Transverse colon (tissue), 4 donors: ENCODE results near the gene ILKAP. TPM values are rescaled to one million over a fixed set of nuclear protein-coding genes. Genes with fewer than 3 reads are reported as not detected.

ENCODE experiments used
- DNase-seq: peaks from one replicate; pipeline ENCODE4 v3.0.0-alpha.2; 2019
- H3K27ac ChIP-seq, 4 donors: fragments of 200-600 bp; sonication (generic); 2 replicates each; pipeline ENCODE4 v1.5.1; 2016 to 2018; ENCODE audit warnings: inconsistent platforms in 4 of 4
- H3K27me3 ChIP-seq: fragments of 200-600 bp; sonication (generic); 2 replicates; pipeline ENCODE4 v1.5.1; 2017; ENCODE audit warnings: inconsistent platforms
- H3K36me3 ChIP-seq, 4 donors: fragments of 200-600 bp; sonication (generic); 2 replicates each; pipeline ENCODE4 v1.5.1; 2017 to 2019; ENCODE audit warnings: inconsistent platforms in 4 of 4
- H3K4me1 ChIP-seq, 4 donors: fragments of 200-600 bp; sonication (generic); 2 replicates each; pipeline ENCODE4 v1.5.1; 2017 to 2020; ENCODE audit warnings: inconsistent platforms in 4 of 4
- H3K4me3 ChIP-seq, 4 donors: fragments of 200-600 bp; sonication (generic); 1 replicate in 1 of 4; 2 replicates in 3 of 4; pipeline versions ENCODE4 v1.5.1 to v1.6.1; 2017 to 2019; ENCODE audit warnings: inconsistent platforms in 4 of 4
- H3K9me3 ChIP-seq, 2 donors: fragments of 200-600 bp; sonication (generic); 2 replicates each; pipeline ENCODE4 v1.5.1; 2017 to 2019; ENCODE audit warnings: inconsistent platforms in 2 of 2
- EP300 ChIP-seq: sonication (generic); formaldehyde crosslinking; IDR thresholded peaks from one replicate; pipeline ENCODE4 v1.6.1; 2017; ENCODE audit warnings: antibody characterized with exemption, low read depth
- POLR2A ChIP-seq: fragments of 450-650 bp; IDR thresholded peaks from one replicate; pipeline ENCODE4 v1.6.1; 2016; ENCODE audit warnings: antibody characterized with exemption, mild to moderate bottlenecking, moderate library complexity
- POLR2AphosphoS5 ChIP-seq, 3 donors: sonication (generic); formaldehyde crosslinking; IDR thresholded peaks; one replicate each; pipeline ENCODE4 v1.6.1; 2016; ENCODE audit warnings: antibody characterized with exemption in 3 of 3
- WGBS, 2 donors: methylation state at CpG; one replicate each; pipeline ENCODE4 v1.1.5; 2018; ENCODE audit warnings: low coverage in 1 of 2; 5-methylcytosine and 5-hydroxymethylcytosine counted together
- in situ Hi-C, 4 donors: fragments of 200-750 bp; cut with MboI; loops; one replicate each; pipeline versions ENCODE4 v1.15.0 to v1.15.1; 2017; ENCODE audit warnings: low sequenced_read_pairs in 3 of 4, low pct_ligation_motif_present in 1 of 4, low pct_unique_long_range_greater_than_20kb in 1 of 4
- intact Hi-C: fragments of 100-400 bp; cut with DNase I; formaldehyde crosslinking; loops from one replicate; pipeline ENCODE4 v1.15.1; 2023; ENCODE audit warnings: low total_unique reads
- total RNA-seq, 4 donors: library from RNA; depleted of rRNA; stranded (reverse); fragments of >200 nt; gene quantifications; one replicate each; pipeline ENCODE4 v1.1.0, GENCODE V29; 2016
- TF ChIP-seq, protein P1 (sequence below), 5 experiments: fragments of 200-600 bp in 3 of 5; fragments of 450-650 bp in 2 of 5; sonication (generic) in 3 of 5; IDR thresholded peaks; 1 replicate in 2 of 5; 2 replicates in 3 of 5; pipeline ENCODE4 v1.5.1; 2016 to 2017; ENCODE audit warnings: antibody characterized with exemption in 5 of 5, inconsistent platforms in 3 of 5, mild to moderate bottlenecking in 2 of 5, moderate library complexity in 1 of 5

ILKAP gene
- total RNA-seq, 4 donors from 2014 or later = 16.3 to 40.0 (median 32.1) TPM

DNA sequence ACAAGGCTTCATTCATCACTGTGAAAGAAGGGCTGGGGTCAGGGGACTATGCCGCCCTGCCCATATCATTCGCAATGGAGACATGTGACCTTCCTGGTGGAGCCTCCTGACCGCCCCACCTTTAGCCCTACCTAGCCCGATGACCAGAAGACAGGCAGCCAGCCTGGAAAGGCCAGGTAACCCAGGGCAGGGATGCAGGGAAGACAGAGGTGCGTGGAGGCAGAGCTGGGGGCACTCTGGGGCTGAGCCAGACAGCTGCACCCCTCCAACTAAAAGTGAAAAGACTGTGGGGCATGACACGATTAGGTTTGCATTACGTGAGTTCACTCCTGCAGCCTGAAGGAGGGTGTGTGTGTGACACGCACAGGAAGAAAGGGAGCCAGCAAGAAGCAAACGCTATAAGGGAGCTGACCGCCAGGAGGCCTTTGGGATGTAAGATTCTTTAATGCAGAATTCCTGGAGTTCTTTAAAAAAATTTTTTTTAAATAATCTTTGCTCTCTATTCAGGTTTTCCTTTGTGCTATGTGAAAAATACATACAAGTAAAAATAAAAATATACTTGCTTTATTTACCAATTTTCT is 40.1 kb upstream of the ILKAP start:
- peaks cover 23 to 47% (median 38%) of the 10 kb centered on the region in 4 donors for H3K4me1 ChIP-seq
- no peak for TF ChIP-seq POLR2AphosphoS5 (IDR thresholded peaks at IDR 0.05)
- TF ChIP-seq, protein P1, sequence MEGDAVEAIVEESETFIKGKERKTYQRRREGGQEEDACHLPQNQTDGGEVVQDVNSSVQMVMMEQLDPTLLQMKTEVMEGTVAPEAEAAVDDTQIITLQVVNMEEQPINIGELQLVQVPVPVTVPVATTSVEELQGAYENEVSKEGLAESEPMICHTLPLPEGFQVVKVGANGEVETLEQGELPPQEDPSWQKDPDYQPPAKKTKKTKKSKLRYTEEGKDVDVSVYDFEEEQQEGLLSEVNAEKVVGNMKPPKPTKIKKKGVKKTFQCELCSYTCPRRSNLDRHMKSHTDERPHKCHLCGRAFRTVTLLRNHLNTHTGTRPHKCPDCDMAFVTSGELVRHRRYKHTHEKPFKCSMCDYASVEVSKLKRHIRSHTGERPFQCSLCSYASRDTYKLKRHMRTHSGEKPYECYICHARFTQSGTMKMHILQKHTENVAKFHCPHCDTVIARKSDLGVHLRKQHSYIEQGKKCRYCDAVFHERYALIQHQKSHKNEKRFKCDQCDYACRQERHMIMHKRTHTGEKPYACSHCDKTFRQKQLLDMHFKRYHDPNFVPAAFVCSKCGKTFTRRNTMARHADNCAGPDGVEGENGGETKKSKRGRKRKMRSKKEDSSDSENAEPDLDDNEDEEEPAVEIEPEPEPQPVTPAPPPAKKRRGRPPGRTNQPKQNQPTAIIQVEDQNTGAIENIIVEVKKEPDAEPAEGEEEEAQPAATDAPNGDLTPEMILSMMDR (IDR thresholded peaks at IDR 0.05) = peak; percentile 26 to 39 (median 31)
- TF ChIP-seq POLR2A = no peak
- TF ChIP-seq EP300 = no peak
- H3K4me3 ChIP-seq = no peak overlapping the region
- H3K27me3 ChIP-seq = peaks cover 6% of the 10 kb centered on the region
- DNase-seq = no peak
- peaks cover 0 to 19% (median 8%) of the 10 kb centered on the region in 4 donors for H3K36me3 ChIP-seq
- intact Hi-C loops = loop anchor here (5.0 kb wide), 1 partner anchor 41 kb away; the partner anchor contains the start of gene ILKAP
- in situ Hi-C loops = no loop called here
- no peaks in the 10 kb centered on the region for H3K9me3 ChIP-seq
- WGBS, 2 donors = 38 to 44% methylated on average over 5 to 10 of the region's 10 CpGs
- peak overlapping the region; percentile 49 to 89 (median 78) for H3K27ac ChIP-seq

DNA sequence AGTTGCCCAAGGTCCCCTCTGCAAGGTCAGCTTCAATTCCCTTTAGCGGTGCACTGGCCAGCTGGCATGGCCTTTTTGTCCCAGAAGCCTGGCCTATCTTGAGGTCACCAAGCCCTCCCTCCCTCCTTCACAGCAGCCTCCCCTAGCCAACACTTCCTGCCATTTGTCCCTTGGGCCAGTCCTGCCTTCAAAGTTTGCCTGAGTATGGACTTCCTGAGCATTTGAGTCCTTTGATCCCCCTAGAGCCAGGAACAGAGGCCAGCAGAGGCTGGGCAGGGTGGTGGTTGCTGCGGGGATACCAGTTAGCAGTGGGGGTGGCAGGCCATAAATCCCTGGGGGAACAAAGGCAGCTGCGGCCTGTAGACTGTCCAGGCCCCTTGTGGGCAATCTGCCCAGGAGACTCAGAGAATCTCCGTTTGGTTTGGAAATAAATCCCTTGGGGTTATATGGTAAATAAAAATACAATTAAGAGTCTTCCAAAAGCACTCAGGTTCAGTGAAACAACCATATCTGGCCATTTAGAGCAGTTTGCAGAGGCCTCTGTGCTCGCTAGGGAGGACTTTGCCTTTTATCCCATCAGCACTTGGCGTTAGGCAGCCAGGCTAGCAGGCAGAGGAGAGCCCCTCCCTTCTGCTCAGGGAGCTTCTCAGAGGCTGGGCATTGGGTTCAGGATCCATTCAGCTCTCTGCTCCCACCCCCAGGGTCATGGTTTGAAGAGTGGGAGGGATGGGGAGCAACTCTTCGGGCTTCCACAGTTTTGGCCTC is 39.4 kb upstream of the ILKAP start:
- TF ChIP-seq POLR2AphosphoS5 (IDR thresholded peaks at IDR 0.05) (no peak), POLR2A (no peak), EP300 (no peak)
- TF ChIP-seq, protein P1 (IDR thresholded peaks at IDR 0.05) = no peak
- in situ Hi-C loops (no loop called here), intact Hi-C loops (loop anchor here (5.0 kb wide), 1 partner anchor 41 kb away; the partner anchor contains the start of gene ILKAP)
- Histone ChIP-seq H3K4me1 (peaks cover 23 to 48% (median 40%) of the 10 kb centered on the region in 4 donors), H3K9me3 (no peaks in the 10 kb centered on the region), H3K36me3 (peaks cover 0 to 19% (median 8%) of the 10 kb centered on the region in 4 donors), H3K4me3 (no peak overlapping the region), H3K27ac (peak overlapping the region; percentile 49 to 89 (median 78)), H3K27me3 (peaks cover 8% of the 10 kb centered on the region)
- 29 to 40% methylated on average over 2 to 7 of the region's 7 CpGs for WGBS, 2 donors
- DNase-seq = peak; percentile 49

DNA sequence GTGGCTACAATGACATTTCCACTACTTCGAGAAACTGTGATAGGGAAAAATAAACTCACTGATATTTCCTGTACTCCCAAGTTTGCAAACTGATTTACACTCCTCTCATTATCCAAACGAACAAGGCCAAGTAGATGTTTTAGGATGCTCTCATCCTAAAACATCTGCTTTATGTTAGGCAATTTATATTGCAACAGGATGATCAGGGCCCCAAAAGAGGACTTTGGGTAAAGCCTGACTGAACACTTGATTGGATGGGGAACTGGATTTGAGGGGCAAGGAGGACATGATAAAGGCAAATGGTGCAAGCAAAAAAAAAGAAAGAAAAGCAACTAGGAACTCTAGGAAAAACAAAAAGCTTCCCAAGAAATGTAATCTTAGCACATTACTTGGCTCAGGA is 38.5 kb upstream of the ILKAP start:
- intact Hi-C loops (loop anchor here (5.0 kb wide), 1 partner anchor 40 kb away; the partner anchor contains the start of gene ILKAP), in situ Hi-C loops (no loop called here)
- Histone ChIP-seq H3K27ac (peak overlapping the region; percentile 49 to 89 (median 78)), H3K9me3 (no peaks in the 10 kb centered on the region), H3K36me3 (peaks cover 0 to 17% (median 7%) of the 10 kb centered on the region in 4 donors), H3K4me1 (peaks cover 23 to 48% (median 40%) of the 10 kb centered on the region in 4 donors), H3K4me3 (no peak overlapping the region), H3K27me3 (peaks cover 8% of the 10 kb centered on the region)
- TF ChIP-seq POLR2AphosphoS5 (IDR thresholded peaks at IDR 0.05) (no peak), EP300 (no peak), POLR2A (no peak)
- TF ChIP-seq, protein P1 (IDR thresholded peaks at IDR 0.05) = no peak
- WGBS, 2 donors = 62 to 73% methylated on average over 2 of the region's 2 CpGs
- DNase-seq = no peak
